ENCODE data around the gene ORMDL3.
"Not testable (repeated sequence)": the region's sequence is repeated elsewhere in the genome, so short reads cannot be mapped to it uniquely, and the experiment has no call there.

The ORMDL3 gene

GRCh38 chr17:39949028-39949427 lies 21.6 kb upstream of the ORMDL3 start:
- no peak for DNase-seq (ENCODE audit: low read depth)

GRCh38 chr17:39948489-39948828 lies 21.1 kb upstream of the ORMDL3 start:
- DNase-seq (ENCODE audit: low read depth): not testable (repeated sequence)

GRCh38 chr17:39946551-39947330 lies 19.3 kb upstream of the ORMDL3 start:
- no peak for DNase-seq (ENCODE audit: low read depth)

GRCh38 chr17:39944393-39944711 lies 17.0 kb upstream of the ORMDL3 start:
- DNase-seq (ENCODE audit: low read depth): no peak

- DNase-seq (ENCODE audit: low read depth): no peak
Observed at GRCh38 chr17:39943702-39944392, 16.4 kb upstream of the ORMDL3 start.

GRCh38 chr17:39939588-39940419 lies 12.4 kb upstream of the ORMDL3 start:
- peak; percentile 90 for DNase-seq (ENCODE audit: low read depth)

- DNase-seq (ENCODE audit: low read depth): no peak
Observed at GRCh38 chr17:39939106-39939505, 11.7 kb upstream of the ORMDL3 start.

- no peak for DNase-seq (ENCODE audit: low read depth)
Observed at GRCh38 chr17:39938140-39938869, 10.9 kb upstream of the ORMDL3 start.

GRCh38 chr17:39937447-39937846 lies 10.0 kb upstream of the ORMDL3 start:
- DNase-seq (ENCODE audit: low read depth): no peak

- DNase-seq (ENCODE audit: low read depth): peak; percentile 42
Observed at GRCh38 chr17:39935909-39936308, 8.5 kb upstream of the ORMDL3 start.

GRCh38 chr17:39934324-39934723 lies 6.9 kb upstream of the ORMDL3 start:
- DNase-seq (ENCODE audit: low read depth): no peak

- DNase-seq (ENCODE audit: low read depth): no peak
Observed at GRCh38 chr17:39933912-39934311, 6.5 kb upstream of the ORMDL3 start.

GRCh38 chr17:39929646-39930407 lies 2.4 kb upstream of the ORMDL3 start:
- peak; percentile 94 for DNase-seq (ENCODE audit: low read depth)

- DNase-seq (ENCODE audit: low read depth): peak; percentile 98
Observed at GRCh38 chr17:39928858-39929645, 1.7 kb upstream of the ORMDL3 start.

GRCh38 chr17:39927929-39928857 lies 792 bp upstream of the ORMDL3 start:
- peak; percentile 23 for DNase-seq (ENCODE audit: low read depth)

GRCh38 chr17:39926588-39927100 lies 757 bp downstream of the ORMDL3 start:
- DNase-seq (ENCODE audit: low read depth): peak; percentile 33

- DNase-seq (ENCODE audit: low read depth): no peak
Observed at GRCh38 chr17:39926135-39926587, 1.2 kb downstream of the ORMDL3 start.

- no peak for DNase-seq (ENCODE audit: low read depth)
Observed at GRCh38 chr17:39925282-39926134, 1.9 kb downstream of the ORMDL3 start.

All from EH (cell line).